Islet of Langerhans (tissue), 1 donor: ENCODE results near the gene DDR2.
"Not testable (repeated sequence)": the region's sequence is repeated elsewhere in the genome, so short reads cannot be mapped to it uniquely, and the experiment has no call there.

Experiments
- FAIRE-seq: peaks from one replicate; lab custom pipeline; 2011; peaks lifted over from hg19 to GRCh38; lab: Jason Lieb, UNC

DDR2 gene

DNA sequence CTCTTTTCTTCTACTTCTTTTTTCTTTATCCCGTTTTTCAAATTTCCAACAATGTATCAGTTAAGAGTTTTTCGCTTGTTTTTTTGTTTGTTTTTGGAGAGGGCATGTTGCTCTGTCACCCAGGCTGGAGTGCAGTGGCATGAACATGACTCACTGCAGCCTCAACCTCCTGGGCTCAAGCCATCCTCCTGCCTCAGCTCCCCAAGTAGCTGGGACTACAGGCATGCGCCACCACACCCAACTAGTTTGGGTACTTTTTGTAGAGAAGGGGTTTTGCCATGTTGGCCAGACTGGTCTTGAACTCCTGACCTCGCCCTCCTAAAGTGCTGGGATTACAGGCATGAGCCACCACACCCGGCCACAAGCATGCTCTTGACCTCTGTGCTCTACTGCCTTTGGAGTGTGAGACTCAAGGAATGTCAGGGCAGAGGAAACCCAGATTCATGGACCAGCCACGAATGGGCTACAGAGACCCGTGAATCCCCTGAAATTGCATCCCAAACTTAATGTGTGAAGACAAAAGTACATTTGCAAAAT lies 93.1 kb downstream of the DDR2 start:
- no peak for FAIRE-seq

DNA sequence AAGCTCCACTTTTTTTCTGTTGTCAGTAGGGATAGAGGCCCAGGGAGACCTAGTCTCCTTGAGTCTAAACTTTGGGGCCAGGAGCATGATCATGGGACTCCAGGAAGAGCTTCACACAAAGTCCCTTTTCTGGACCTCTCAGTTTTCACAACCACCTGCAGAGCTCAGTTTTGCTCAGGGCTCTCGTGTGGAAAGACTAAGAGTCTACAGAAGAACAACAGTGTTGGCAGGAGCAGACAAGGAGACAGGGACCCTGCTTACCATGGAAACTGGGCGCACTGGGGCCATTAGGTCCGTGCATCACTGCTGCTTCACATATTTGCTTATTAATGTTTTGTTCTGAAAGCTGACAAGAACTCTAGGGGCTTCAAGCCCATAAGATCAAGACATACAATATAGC lies 94.3 kb downstream of the DDR2 start:
- FAIRE-seq, result no peak

DNA sequence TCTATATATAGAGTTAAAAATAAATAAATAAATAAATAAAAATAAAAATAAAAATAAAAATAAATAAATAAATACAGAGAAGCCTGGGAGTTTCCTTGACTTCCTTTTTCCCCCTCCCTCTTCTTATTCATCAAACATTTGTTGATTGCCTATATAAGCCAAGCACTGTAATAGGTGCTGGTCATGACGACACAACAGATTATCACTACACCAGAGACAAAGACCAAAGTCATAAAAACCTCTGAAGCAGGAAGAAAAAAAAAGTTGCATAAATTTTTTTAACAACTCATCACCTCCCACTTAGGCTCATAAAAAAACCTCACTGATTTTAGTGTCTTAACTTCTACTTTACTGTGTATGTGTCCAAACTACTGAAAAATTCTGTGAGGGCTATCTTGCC lies 95.2 kb downstream of the DDR2 start:
- peak; percentile 85 for FAIRE-seq

DNA sequence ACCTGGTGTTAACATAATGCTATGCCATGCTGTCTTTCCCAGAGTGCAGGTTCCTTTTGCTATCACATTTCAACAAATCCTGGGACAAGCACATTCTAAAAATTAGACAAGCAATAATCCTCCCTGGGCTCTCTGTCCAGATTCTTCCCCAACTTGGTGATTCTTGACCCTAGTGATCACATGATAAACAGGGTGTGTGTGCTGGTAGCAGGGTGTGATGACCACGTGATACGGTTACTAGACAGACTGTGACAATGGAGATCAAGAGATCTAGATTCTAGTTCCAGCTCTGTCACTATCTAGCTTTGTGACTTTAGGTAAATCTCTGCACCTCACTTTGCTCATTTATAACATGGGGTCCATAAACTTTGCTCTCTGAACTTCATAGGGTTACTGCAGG lies 96.3 kb downstream of the DDR2 start:
- no peak for FAIRE-seq

DNA sequence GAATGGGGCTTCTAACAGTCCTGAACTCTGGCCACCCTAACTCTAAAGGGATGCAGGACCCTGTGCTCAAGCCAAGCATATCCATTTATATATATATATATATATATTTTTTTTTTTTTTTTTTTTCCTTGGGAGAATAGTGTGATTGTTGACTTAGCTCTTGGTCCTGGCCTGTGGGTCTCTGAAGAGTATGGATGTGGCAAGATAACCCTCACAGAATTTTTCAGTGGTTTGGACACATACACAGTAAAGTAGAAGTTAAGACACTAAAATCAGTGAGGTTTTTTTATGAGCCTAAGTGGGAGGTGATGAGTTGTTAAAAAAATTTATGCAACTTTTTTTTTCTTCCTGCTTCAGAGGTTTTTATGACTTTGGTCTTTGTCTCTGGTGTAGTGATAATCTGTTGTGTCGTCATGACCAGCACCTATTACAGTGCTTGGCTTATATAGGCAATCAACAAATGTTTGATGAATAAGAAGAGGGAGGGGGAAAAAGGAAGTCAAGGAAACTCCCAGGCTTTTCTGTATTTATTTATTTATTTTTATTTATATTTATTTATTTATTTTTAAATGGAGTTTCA lies 97.0 kb downstream of the DDR2 start:
- FAIRE-seq, result not testable (repeated sequence)

DNA sequence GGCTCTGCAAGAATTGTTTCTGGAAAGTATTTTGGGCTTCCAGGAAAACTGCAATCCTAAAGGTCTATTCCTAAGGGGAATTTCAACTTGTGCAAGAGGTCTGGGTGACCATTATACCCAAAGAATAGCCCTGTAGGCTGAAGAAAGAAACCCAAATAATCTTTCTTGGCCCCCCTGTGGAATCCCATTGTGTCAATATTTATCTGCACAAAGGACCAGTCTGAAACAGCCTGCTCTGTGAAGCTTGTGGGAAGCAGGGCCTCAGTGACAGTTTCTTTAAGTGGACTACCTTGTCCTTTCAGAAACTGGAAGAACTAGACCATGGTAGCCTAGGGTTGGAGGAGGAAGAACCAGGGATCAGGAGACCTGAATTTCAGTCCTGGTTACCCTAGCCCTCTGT lies 99.8 kb downstream of the DDR2 start:
- FAIRE-seq, result no peak

DNA sequence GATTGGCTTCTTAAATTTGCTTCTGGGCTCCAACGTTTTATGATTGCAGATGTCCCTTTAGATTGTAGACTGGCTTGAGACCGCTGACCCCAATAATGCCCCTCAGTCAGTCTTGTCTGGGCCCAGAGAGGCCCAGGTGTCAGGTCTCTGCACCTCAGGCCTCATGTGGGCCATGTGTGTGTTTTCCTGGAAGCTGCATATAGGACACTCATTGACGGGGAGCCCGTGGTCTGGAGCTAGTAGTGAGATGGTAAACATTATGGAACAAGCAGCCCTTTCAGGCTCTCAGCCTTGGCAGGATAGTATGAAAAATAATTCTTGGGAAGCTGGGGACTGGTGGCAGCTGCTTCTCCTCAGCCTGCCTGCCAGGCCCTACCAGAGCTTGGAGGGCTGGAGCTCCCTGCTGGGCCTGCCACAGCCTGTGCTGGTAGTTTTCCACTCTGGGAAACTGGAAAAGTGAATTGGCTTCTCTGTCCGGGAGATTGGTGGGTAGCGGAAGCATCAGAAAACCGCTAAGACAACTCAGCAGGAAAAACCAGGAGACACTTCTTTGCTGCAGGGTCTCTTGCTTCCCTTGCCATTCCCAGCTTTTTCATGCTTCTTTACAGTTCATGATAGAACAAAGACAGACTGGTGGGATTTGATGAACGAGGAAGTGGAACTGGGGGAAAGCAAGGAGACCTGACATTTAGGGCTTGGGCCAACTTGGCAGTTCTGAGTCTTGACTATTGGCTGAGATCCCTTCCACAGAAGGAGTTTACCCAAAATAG lies 100.5 kb downstream of the DDR2 start:
- no peak for FAIRE-seq

DNA sequence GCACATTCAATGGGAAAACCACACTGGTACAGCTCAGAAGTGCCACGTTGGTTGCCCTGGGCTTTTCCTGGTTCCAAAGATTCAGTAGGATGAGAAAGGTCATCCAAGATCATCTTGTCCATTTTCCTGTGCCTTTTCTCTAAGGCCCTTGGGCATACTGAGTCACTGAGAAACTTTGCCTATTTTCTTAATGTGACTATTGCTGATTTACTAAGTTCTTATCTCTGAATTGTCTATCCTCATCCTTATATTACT lies 101.0 kb downstream of the DDR2 start:
- FAIRE-seq, result no peak

DNA sequence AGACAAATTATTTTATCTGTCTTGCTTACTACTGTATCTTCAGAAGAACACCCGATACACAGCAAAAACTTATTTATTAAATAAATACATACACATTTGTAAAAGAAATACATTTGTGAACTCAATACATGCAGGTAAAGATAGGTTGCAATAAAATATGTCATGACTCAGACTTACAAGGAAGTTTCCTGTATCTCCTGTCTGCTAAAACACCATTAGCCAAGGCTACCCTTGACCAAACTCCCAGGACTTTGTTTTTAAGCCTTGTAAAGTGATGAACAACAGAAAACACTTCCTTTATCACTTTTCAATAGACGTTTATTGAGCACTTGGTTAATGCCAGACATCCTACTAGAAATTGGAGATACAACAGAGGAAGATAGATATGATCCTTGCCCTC lies 101.8 kb downstream of the DDR2 start:
- FAIRE-seq, result no peak

DNA sequence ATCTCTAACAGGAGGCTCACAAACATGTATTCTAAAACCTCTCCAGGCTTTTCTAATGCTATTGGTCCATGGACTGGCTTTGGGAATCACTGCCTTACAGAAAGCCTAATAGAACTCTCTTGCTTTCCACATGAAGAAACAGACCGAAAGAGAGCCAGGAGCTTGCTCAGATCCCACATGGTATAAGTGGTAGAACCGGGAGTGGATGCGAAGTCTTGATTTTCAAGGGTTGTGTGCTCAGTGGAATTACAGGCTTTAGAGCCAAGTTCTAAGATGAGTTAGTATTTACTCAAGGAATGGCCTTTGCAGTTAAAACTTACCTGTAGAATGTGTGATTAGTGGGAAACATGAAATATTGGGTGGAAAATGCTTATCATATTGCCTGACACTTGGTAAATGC lies 103.9 kb downstream of the DDR2 start:
- no peak for FAIRE-seq

DNA sequence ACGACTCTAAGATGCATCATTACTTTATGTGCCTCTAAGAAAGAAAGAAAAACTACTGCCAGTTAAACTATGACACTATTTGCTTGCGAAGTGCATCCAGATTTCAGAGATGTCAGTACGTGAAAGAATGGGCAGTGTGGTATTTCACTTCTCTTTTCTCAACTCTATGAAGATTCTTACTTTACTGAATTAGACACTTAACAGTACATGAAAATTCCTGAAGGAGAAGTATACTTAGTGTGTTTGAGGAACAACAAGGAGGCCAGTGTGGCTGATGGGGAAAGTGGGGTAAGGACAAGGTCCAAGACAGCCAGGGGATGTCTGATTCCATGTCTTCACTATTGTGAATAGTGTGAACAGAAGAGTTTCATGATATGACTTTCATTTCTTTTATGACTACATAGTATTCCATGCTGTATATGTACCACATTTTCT lies 104.4 kb downstream of the DDR2 start:
- no peak for FAIRE-seq

DNA sequence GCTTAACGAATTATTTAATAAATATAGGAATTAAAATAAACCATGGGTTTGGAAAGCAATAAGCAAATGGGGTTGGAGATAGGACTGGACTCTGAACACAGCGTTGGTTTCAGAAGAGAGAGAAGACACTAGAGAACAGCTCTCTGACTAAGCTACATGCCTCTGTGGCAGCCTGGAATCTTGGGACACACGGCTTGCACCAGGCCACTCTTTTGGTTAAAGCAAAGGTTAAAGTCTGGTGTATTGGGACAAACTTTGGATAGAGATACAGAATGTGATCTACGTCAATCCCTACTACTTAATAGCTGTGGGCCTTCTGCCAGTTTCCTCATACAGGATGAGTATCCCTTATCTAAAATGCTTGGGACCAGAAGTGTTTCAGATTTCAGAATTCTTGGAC lies 108.5 kb downstream of the DDR2 start:
- FAIRE-seq, result no peak

DNA sequence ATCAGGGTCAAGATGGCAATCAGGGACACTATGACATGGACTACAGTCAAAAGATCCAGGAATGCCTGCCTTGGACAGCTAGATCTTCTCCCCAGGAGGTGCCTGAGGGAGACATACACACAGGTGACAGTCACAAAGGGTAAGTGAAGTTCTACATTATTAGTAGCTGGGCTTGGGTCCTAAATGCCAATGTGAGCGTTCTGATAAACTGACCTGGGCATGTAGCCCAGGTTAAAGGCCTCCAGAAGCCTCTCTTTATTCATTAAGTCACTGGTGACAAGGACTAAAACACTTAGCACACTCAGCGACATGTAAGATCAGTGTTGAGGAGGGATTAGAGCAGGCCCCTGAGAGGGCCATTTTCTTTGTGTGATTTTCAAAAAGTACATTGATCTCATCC lies 109.3 kb downstream of the DDR2 start:
- no peak for FAIRE-seq

DNA sequence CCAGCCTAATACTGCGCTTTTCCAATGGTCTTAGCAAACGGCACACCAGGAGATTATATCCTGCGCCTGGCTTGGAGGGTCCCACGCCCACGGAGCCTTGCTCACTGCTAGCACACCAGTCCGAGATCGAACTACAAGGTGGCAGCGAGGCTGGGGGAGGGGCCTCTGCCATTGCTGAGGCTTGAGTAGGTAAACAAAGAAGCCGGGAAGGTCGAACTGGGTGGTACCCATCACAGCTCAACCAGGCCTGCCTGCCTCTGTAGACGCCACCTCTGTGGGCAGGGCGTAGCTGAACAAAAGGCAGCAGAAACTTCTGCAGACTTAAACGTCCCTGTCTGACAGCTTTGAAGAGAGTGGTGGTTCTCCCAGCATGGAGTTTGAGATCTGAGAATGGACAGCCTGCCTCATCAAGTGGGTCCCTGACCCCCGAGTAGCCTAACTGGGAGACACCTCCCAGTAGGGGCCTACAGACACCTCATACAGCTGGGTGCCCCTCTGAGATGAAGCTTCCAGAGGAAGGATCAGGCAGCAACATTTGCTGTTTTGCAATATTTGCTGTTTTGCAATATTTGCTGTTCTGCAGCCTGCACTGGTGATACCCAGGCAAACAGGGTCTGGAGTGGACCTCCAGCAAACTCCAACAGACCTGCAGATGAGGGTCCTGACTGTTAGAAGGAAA lies 114.1 kb downstream of the DDR2 start:
- FAIRE-seq, result not testable (repeated sequence)

DNA sequence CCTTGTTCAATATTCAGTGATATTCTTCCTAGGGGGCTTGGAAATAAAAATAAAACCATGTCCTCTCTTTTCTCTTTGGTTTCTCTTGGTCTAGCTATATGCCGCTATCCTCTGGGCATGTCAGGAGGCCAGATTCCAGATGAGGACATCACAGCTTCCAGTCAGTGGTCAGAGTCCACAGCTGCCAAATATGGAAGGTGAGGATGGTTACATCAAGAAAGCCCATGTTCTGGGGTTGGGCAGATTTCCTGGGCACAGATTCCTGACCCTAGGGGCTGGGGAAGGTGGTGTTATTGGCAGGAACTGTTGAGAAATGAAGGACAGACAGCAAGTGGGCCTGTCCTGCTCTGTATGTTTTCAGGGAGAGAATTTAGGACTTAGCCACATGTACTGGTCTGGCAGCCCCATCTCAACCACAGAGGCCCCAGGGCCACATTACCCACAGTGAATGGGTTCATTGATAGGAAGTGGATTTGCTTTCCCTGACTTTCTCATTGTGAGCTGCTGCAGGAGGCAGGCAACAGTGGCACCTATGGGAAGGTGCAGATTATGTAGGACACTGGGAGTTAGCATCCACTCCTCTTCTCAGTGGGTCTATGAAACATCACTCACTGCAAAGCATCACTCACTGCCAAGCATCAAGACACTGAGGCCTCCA lies 120.9 kb downstream of the DDR2 start:
- no peak for FAIRE-seq

DNA sequence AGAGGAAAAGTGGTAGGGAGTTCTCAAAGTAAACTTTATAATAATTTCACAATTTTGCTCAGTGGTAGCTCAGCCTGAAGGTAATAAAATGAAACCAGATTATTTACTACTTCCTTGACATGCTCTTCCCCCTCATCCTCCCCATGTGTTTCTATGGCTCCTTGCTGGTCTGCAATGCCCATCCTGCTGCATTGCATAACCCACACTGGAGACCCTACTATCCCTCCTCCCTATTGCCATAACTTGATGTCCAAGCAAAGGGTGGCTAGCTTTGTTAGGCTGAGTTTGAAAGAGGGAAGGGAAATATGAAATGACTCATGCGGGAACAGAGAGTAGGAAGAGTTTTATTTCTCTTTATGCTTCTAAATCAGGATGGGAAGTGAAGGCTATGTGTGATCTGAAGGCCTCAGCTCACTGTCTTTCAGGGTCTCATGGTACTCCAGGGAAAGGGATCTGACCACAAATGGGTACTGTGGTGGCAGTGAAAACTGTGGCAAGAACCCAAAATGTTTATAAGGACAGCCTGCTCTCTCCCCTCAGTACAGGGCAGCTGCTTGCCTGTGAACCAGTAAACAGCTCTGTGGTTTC lies 121.8 kb downstream of the DDR2 start:
- no peak for FAIRE-seq

DNA sequence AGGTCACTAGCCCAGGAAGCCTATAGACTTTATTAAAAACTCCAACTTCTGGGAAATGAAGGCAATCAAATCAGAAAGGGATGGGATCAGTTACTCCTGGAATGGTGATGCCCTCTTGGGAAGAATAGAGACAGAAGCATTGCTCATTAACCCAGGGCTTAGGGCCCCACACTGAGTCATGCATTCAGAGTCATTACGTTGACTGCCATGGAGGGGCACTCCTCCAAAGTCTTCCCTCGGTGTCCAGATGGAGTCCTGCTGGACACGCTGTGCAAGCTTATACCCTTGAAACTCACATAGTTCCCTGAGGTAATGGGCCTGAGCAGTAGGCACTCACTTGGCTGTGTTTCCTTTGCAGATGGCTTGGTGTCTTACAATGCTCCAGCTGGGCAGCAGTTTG lies 123.0 kb downstream of the DDR2 start:
- no peak for FAIRE-seq

DNA sequence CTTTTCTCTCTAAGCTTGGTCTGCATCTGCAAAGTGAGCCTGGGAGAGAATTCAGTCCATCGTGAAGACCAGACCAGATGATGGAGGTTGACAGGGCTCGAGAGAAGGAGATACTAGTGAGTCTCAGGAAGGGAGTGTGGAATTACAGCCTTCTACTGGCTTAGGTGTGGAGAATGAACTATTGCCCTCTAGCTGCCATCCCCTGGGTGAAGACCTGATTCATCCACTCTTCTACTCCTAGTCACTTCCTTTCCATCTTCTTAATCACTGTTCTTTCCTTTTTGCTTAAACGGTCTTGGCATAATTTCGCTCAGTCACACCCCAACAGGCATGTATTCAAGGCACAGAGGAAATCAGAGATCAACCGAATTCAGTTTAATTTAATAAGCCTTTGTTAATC lies 124.3 kb downstream of the DDR2 start:
- FAIRE-seq, result no peak

DNA sequence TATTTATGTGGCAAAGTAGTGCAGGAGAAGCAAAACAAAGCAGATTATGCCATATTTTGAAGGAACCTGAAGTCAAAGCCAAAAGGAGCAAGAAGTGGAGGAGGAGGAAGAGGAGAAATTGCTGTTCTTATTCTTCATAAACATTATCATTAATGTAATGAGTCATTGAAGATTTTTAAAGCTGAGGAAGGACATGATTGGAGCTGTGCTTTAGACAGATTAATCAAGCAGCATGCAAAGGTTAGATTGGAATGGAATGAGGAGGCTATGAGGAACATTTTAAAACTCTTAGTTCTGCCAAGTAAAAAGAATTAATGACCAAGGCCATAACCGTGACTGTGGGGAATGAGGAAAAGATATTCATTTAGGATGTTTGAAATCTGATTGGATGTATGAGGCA lies 125.2 kb downstream of the DDR2 start:
- FAIRE-seq, result no peak

DNA sequence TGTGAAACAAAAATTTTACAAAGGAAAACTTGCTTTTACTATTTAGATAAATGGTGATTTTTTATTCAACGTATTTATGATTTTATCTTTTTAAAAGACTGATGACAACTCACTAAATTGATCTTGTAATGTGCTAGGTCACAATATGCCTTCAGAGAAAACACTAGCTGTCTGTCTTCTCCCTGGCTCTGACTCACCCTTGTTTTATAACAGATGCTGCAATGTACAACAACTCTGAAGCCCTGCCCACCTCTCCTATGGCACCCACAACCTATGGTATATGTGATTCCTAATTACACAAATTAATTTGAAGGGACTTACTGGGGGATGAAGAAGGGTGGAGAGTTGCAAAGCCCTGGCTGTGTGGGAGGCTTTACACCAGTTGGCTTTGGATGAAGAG lies 133.5 kb downstream of the DDR2 start:
- FAIRE-seq, result no peak

DNA sequence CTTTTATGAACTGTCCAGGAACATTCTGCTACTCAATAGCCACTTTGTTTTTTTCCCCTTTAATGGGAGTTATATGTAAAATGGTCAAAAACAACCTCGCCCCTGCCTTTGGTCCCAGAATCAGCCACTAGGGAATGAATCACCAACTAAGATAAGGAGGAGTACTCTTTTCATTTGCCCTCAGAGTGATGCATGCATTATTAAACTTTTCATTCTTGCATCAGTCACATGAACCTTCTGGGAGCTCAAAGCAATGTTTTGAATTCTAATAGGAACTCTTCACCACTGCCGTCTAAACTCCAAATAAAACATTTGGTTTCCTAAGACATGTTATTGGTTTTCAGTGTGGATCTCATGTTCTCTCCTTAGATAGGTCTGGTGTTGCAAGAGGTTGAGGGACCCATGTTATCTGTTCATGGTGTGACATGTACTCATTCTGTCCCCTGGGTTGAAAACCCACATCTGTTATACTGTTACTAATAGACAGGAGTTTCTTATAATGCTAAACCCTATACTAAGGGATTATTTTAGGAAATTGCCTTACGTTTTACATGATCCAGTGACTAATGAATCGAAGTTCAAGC lies 140.4 kb downstream of the DDR2 start:
- FAIRE-seq, result no peak

DNA sequence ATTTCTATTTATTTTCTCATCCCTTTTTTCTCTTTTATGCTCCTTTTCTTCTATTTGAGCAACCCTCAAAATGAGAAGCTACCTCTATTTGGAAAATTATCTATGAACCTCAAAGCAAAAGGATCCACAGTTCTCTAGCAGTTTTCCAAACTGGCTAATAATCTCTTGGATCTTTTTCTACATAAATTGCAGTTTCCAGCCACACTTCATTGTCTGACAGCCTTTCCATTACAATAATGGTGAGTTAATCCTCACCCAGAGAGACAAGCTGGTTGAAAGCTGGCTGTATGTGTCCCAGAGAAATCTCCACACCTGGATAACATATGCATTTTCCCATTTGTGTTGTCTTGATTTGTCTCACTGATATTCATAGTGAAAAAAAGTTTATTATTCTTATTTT lies 141.7 kb downstream of the DDR2 start:
- no peak for FAIRE-seq

DNA sequence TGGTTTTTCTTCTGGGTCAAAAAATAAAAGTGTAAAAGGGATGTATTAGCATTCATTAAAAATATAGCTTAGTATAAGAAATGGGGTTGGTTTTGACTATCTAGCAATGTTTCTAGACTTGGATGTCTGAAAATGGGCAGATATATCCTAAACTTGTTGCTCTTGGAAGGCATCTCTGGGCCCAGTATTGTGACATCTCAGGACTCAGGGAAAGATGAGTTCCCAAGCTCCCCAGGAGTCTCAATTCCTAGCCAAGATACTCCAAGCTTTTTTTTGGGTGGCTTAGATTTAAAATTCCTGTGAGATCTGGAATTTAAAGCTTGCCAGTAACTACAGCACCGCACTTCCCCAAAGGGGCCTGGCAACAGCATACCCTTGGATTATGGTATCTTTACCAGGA lies 146.8 kb downstream of the DDR2 start:
- no peak for FAIRE-seq
